Mononuclear cell (primary cell): ENCODE measurements around the gene STX12. TPM values are rescaled to one million over a fixed set of nuclear protein-coding genes. Genes with fewer than 3 reads are reported as not detected.

Source experiments
- H3K27me3 ChIP-seq: 2 replicates; pipeline ENCODE4 v1.6.0; 2011; ENCODE audit warnings: low read length, control low read depth; ENCODE audit not compliant: insufficient read depth
- H3K4me1 ChIP-seq: 2 replicates; pipeline ENCODE4 v1.5.1; 2011; ENCODE audit warnings: mild to moderate bottlenecking, low read length, control low read depth; ENCODE audit not compliant: insufficient read depth
- H3K4me3 ChIP-seq: 2 replicates; pipeline ENCODE4 v1.5.1; 2011; ENCODE audit warnings: mild to moderate bottlenecking, low read length, moderate library complexity
- H3K9me3 ChIP-seq: 2 replicates; pipeline ENCODE4 v1.5.1; 2011; ENCODE audit warnings: low read depth, mild to moderate bottlenecking, control low read depth, low read length
- total RNA-seq: library from RNA; depleted of rRNA; stranded (reverse); fragments of >200 nt; gene quantifications from one replicate; pipeline ENCODE4 v1.2.3, GENCODE V29; 2012

Gene STX12
- 45.4 TPM for total RNA-seq

GRCh38 chr1:27772932-27773825 is at the start of gene STX12:
Gene STX12 (plus strand): TSS chr1:27773219. CDS start chr1:27773308, 89 bp downstream.
- peak within 1 kb of the TSS; percentile 94 for H3K4me3 ChIP-seq
- H3K4me1 ChIP-seq = peaks cover 37% of the 10 kb centered on the region
- no peaks in the 10 kb centered on the region for H3K27me3 ChIP-seq
- H3K9me3 ChIP-seq = no peaks in the 10 kb centered on the region

GRCh38 chr1:27724961-27725373 is 48.1 kb upstream of the STX12 start:
- Histone ChIP-seq H3K27me3 (no peaks in the 10 kb centered on the region), H3K9me3 (no peaks in the 10 kb centered on the region), H3K4me3 (peak overlapping the region; percentile 38), H3K4me1 (peaks cover 19% of the 10 kb centered on the region)

- H3K4me3 ChIP-seq = peak within 1 kb of the TSS; percentile 83
- H3K4me1 ChIP-seq = peaks cover 19% of the 10 kb centered on the region
- no peaks in the 10 kb centered on the region for H3K9me3 ChIP-seq
- H3K27me3 ChIP-seq = no peaks in the 10 kb centered on the region
Measured at GRCh38 chr1:27725374-27726172, 47.4 kb upstream of the STX12 start, which contains the start of gene FAM76A. Gene FAM76A (plus strand): TSS chr1:27725961. CDS start chr1:27726081, 120 bp downstream.

GRCh38 chr1:27726173-27727044 is 46.6 kb upstream of the STX12 start:
- Histone ChIP-seq H3K9me3 (no peaks in the 10 kb centered on the region), H3K4me1 (peaks cover 19% of the 10 kb centered on the region), H3K4me3 (peak overlapping the region; percentile 83), H3K27me3 (no peaks in the 10 kb centered on the region)

GRCh38 chr1:27727126-27727525 is 45.9 kb upstream of the STX12 start:
- H3K9me3 ChIP-seq = no peaks in the 10 kb centered on the region
- no peaks in the 10 kb centered on the region for H3K27me3 ChIP-seq
- no peak overlapping the region for H3K4me3 ChIP-seq
- H3K4me1 ChIP-seq = peaks cover 19% of the 10 kb centered on the region

GRCh38 chr1:27736252-27736651 is 36.8 kb upstream of the STX12 start:
- H3K4me3 ChIP-seq = no peak overlapping the region
- no peaks in the 10 kb centered on the region for H3K9me3 ChIP-seq
- no peaks in the 10 kb centered on the region for H3K27me3 ChIP-seq
- H3K4me1 ChIP-seq = no peaks in the 10 kb centered on the region

- no peaks in the 10 kb centered on the region for H3K27me3 ChIP-seq
- no peak overlapping the region for H3K4me3 ChIP-seq
- H3K9me3 ChIP-seq = no peaks in the 10 kb centered on the region
- H3K4me1 ChIP-seq = no peaks in the 10 kb centered on the region
Measured at GRCh38 chr1:27741121-27741520, 31.9 kb upstream of the STX12 start.

GRCh38 chr1:27744556-27744955 is 28.5 kb upstream of the STX12 start:
- H3K4me3 ChIP-seq = no peak overlapping the region
- H3K27me3 ChIP-seq = no peaks in the 10 kb centered on the region
- H3K9me3 ChIP-seq = no peaks in the 10 kb centered on the region
- H3K4me1 ChIP-seq = no peaks in the 10 kb centered on the region

- H3K27me3 ChIP-seq = no peaks in the 10 kb centered on the region
- H3K4me1 ChIP-seq = no peaks in the 10 kb centered on the region
- no peaks in the 10 kb centered on the region for H3K9me3 ChIP-seq
- no peak overlapping the region for H3K4me3 ChIP-seq
Measured at GRCh38 chr1:27745466-27745865, 27.6 kb upstream of the STX12 start.

- Histone ChIP-seq H3K4me3 (no peak overlapping the region), H3K4me1 (no peaks in the 10 kb centered on the region), H3K27me3 (no peaks in the 10 kb centered on the region), H3K9me3 (no peaks in the 10 kb centered on the region)
Measured at GRCh38 chr1:27752360-27752759, 20.7 kb upstream of the STX12 start.

- Histone ChIP-seq H3K27me3 (no peaks in the 10 kb centered on the region), H3K4me3 (no peak overlapping the region), H3K4me1 (no peaks in the 10 kb centered on the region), H3K9me3 (no peaks in the 10 kb centered on the region)
Measured at GRCh38 chr1:27755286-27755685, 17.7 kb upstream of the STX12 start.

GRCh38 chr1:27755865-27756264 is 17.2 kb upstream of the STX12 start:
- Histone ChIP-seq H3K27me3 (no peaks in the 10 kb centered on the region), H3K4me3 (no peak overlapping the region)

GRCh38 chr1:27759236-27759635 is 13.8 kb upstream of the STX12 start:
- H3K27me3 ChIP-seq = no peaks in the 10 kb centered on the region
- H3K4me3 ChIP-seq = no peak overlapping the region
- no peaks in the 10 kb centered on the region for H3K9me3 ChIP-seq
- H3K4me1 ChIP-seq = no peaks in the 10 kb centered on the region

More at GRCh38 chr1:27755865-27756264, 17.2 kb upstream of the STX12 start:
- Histone ChIP-seq H3K9me3 (no peaks in the 10 kb centered on the region), H3K4me1 (no peaks in the 10 kb centered on the region)

- no peak overlapping the region for H3K4me3 ChIP-seq
- H3K4me1 ChIP-seq = no peaks in the 10 kb centered on the region
- no peaks in the 10 kb centered on the region for H3K27me3 ChIP-seq
- no peaks in the 10 kb centered on the region for H3K9me3 ChIP-seq
Measured at GRCh38 chr1:27760426-27760825, 12.6 kb upstream of the STX12 start.
